Activated CD4-positive, alpha-beta T cell treated with anti-CD3 and anti-CD28 coated beads for 24 hours (primary cell): ENCODE data around the gene GRIA3.

Source experiments
- DNase-seq, 2 donors: peaks; one replicate each; pipeline ENCODE4 v3.0.0-alpha.2; 2020; ENCODE audit warnings: low read depth in 2 of 2

GRIA3 gene

GRCh38 chrX:123184219-123184865, at the start of gene GRIA3:
TSS of gene GRIA3 (plus strand) at chrX:123184278. CDS start at chrX:123184536, 258 bp downstream.
- no peak for DNase-seq

- DNase-seq = no peak
Observed at GRCh38 chrX:123138473-123138872, 45.6 kb upstream of the GRIA3 start.

DNA sequence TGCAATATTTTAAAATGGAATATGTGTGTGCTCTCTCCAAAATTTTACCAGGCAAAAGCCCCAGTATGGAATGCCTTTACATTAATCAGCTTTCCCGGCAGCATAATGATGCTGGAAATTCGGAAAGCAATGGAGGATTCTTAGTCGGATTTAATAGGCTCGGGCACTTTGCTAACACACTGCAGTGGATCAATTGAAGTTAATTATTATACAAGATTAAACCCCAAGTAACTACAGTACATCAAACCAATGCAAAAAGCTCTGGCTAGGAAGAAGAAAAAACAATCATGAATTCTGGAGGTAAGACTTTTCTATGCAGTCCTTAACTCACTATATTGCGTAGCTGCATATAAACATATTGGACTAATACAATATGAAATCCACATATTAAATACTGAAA, 43.6 kb upstream of the GRIA3 start:
- DNase-seq = no peak

GRCh38 chrX:123140904-123141303, 43.2 kb upstream of the GRIA3 start:
- no peak for DNase-seq

DNA sequence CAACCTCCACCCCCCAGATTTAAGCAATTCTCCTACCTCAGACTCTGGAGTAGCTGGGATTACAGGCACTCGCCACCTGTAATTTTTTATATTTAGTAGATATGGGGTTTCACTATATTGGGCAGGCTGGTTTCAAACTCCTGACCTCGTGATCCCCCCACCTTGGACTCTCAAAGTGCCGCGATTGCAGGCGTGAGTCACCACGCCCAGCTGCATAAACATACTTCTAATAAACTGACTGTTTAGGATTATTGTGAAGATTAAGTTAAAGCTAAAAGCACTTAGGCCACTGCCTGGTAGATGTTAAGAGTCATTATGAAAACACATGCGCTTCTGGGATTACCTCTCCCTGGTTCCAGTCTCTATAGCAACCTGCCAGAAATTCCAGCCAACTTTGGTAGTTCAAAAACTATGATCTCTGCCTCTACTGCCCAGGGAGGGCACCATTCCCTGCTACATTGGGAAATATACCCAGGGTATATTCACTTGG, 30.2 kb upstream of the GRIA3 start:
- DNase-seq = no peak

DNA sequence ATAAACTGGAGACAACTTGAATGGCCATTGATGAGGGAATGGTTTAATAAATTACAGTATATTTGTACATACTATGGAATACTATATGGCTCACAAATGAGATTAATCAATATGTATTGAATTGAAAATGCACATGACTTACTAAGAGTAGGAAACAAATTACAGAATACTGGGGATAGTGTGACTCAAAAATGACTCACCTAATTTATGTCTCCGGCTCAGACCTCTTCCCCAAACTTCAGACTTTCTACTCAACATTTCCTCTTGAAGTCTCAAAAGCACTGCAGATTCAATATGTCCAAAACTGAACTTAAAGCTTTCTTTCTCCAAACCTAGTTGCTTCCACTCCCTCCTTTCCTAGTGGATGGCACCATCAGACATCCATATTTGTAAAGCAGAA, 28.8 kb upstream of the GRIA3 start:
- no peak for DNase-seq

DNA sequence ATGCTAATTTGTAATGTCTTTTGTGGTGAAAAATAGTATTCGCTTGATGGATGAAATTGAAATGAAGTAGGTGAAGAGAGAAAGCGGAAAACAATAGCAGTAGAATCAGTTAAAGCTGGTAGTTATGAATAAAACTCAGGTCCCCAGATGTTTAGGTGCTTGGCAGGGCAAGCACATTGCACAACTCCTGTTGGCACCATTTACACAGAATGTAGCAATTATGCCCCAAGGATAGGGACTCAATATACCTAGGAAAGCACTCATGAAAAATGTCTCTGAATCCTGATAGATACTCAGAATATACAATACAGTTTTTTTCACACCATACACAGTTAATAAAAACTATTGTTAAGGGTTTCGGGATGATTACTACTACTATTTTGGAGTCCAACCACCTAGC, 26.5 kb upstream of the GRIA3 start:
- no peak for DNase-seq

GRCh38 chrX:123159403-123159802, 24.7 kb upstream of the GRIA3 start:
- no peak for DNase-seq

DNA sequence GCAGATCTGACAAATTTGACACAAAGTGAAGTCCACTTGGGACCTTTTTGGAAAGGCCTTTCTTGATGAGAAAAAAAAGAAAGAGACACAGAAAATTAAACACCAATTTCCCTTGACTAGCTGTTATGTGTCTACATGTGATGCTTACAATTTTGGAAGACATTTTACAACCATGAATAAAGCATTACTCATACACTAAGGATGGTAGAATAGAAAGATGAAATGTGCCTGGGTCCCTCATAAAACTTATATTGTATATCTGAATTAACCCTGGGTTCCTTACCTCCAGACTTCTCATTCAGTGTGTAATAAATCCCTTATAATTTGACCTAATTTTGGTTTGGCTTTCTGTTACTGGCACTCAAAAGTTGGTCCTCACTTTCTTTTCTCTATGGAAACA, 16.5 kb upstream of the GRIA3 start:
- DNase-seq = no peak

DNA sequence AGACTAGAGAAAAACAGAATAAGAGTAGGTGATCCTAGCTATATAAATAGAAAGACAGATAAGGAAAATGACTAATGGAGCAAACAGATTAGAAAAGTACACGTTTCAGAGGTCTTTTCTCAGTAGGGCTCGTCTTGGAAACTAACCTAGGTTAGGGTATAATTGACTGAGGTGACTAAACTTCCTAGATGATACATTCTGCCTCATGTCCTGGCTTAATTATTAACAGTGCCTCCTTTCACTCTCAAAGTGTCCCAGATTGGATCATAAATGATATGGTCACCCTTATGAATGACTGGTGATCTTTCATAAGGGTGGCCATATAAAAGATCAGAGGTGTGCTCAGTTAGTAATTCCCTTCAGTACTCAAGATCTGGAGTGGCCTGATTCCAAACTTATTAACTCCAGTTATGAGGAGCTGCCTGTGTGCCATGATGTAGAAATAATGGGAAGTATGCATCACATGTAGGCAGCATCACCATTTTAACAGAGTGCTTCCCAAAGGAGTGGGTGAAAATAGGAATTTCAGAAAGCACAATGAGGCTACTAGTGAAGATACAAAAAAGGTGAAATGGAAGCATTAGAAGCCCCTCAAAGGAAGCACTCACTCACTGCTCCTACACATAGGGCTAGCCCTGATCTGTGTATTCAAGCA, 14.7 kb upstream of the GRIA3 start:
- DNase-seq = no peak

DNA sequence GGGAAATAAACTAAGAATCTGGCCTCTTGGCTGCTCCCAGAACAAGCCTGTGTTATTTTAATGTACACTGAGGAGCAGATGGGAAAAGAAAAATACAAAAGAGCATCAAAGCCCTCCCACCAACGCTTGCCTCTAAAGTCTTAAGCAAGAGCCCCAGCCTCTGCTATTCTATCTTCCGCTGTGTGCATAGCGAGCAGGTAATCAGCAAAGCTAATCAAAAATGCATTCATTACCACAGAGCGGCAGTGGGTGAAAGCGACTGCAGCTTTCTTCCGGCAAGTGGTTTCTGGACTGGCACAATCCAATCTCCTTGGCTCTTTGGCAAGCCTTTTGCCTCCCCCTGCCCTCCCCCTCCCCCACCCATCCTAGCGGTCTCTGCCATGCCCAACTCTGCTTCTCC, 13.5 kb upstream of the GRIA3 start:
- DNase-seq = no peak

DNA sequence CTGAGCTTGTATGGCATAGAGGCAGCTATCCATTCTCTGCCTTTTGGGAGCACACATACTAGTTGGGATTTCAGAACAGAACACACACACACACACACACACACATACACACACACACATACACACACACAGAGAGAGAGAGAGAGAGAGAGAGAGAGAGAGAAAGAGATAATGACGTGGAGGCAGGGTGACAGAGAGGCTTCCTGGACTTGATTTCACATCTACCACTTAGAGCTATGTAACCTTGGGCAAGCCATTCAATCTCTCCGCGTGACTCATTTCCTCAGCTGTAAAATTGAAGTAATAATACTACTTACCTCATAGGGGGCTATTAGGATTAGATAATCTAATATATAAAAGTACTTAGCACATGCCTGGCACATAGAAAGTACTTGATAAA, 12.3 kb upstream of the GRIA3 start:
- no peak for DNase-seq

GRCh38 chrX:123172869-123173268, 11.2 kb upstream of the GRIA3 start:
- no peak for DNase-seq

GRCh38 chrX:123173833-123174232, 10.2 kb upstream of the GRIA3 start:
- DNase-seq = no peak

- no peak for DNase-seq
Observed at GRCh38 chrX:123175366-123176122, 8.5 kb upstream of the GRIA3 start.

DNA sequence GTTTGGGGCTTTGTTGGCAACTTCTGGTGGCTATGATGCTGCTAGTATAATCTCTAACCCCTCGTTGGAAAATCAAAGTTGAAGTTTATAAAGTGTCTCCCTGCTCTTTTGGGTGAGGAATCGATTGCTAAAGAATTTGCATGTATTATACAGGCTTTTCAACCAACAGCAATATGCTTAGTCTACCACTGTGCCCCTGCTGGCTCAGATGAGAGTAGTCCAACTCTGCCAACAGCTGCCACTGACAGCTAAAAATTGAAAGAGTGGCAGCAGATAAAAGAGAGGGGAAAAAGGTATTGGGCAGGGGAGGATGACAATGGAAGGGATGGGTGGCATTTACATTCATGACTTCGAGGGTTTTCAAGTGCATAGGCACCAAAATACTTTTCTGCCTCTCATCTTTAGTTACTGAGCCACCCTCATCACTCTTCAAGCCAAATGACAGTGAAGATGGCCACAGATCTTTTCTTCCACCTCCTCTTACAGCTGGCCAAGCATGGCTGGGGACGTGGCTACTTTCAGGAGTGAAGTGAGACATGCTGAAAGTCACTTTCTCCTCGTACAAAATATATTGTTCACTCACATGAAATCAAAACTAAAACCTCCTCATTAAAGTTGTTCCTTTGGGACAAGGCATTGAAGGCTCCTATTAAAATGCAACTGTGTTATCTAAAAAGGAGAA, 2.7 kb upstream of the GRIA3 start:
- DNase-seq = no peak

DNA sequence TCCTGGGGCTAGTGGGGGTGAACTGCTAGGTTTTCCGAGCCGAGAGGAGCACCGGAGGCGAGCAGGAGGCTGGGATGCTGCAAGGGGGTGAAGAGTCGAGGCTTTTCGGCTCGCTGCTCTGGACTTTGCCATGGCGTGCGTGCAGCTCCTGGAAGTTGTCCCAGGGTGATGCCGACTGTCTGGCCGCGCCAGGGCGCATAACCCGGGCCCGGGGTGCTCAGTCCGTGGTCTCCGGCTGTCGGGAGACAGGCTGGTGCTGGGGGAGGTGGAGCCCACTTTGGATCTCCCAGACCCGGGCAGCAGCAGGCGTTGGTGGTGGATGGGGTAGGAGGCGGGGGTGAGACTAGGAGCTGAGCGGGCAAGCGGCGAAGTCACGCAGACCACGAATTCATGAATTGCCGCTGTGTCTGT, 793 bp downstream of the GRIA3 start:
- no peak for DNase-seq

DNA sequence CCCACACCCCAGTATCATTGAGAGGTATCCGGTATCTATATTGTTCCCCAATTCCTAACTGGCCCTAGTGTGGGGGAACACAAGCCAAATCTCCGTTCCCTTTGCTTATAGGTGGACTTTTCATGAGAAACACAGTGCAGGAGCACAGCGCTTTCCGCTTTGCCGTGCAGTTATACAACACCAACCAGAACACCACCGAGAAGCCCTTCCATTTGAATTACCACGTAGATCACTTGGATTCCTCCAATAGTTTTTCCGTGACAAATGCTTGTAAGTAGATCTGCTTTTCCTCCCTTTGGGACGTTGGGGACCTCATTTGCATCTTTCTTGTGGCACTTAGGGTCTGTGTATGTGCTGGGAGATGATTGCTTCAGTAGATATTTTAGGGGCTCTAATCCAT, 1.6 kb downstream of the GRIA3 start:
- no peak for DNase-seq

GRCh38 chrX:123186801-123187200, 2.7 kb downstream of the GRIA3 start:
- DNase-seq = no peak

DNA sequence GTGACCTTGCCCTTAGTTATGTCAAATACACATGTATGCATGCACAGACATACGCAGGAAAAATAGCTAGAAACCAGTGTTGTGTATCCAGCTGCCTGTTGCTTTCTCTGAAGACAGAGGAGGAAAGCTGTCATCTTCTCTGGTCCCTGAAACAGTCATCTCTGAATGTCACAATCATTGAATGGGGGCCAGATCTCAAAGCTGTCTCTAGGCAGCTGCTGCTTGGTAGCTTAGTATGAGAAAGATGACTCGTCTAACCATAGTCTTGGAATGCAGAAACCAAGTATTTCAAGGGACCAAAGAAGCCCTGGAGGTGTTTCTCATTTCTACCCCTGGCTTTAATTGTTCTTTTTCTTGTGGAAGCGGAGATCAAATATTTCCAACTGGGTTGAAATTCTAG, 4.0 kb downstream of the GRIA3 start:
- no peak for DNase-seq

DNA sequence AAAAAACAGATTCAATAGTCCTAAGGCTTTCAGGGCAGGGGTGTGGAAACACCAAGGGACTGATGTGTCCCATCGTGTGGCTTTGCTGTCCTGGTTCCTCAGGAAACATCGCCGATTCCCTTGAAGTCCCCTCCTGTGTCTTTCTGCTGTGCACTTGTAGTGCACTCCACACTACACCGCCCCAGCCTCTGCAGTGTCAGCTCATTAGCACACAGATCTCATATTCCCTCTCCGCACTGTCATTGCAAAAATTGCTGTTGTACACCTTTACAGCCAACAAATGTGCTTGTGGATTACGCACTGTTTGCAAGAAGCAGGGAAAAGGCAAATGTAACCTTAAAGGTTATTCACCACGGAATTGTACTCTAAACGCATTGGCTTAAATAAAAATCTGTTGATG, 5.3 kb downstream of the GRIA3 start:
- DNase-seq = no peak

DNA sequence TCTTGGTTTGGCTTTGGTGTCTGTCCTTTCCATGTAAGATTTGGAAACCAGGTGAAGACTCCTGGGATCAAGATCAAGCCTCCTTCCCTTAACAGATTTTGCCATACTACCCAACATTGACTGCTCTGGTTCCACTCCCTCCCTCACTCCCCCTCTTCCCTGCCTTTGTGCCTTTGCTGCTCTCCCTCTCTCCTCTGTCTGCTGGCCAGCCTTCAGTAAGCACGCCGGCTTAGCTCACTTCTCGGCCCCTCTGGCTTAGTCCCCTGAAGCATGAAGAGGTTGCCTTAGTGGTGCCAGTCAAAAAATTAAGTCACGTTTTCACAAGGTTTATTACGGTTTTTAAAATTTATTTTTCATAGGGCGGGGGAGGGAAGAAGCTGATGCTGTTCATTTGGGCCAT, 6.0 kb downstream of the GRIA3 start:
- no peak for DNase-seq
